Bronchial smooth muscle cell (primary cell): ENCODE measurements around the gene KCNA5. TPM values are rescaled to one million over a fixed set of nuclear protein-coding genes. Genes with fewer than 3 reads are reported as not detected.

Source experiments
- total RNA-seq: library from RNA; depleted of rRNA; stranded (reverse); fragments of >200 nt; gene quantifications from 2 replicates; pipeline ENCODE4 v1.2.1, GENCODE V29; 2014

The KCNA5 gene
- total RNA-seq, result not detected in 2 replicates

DNA sequence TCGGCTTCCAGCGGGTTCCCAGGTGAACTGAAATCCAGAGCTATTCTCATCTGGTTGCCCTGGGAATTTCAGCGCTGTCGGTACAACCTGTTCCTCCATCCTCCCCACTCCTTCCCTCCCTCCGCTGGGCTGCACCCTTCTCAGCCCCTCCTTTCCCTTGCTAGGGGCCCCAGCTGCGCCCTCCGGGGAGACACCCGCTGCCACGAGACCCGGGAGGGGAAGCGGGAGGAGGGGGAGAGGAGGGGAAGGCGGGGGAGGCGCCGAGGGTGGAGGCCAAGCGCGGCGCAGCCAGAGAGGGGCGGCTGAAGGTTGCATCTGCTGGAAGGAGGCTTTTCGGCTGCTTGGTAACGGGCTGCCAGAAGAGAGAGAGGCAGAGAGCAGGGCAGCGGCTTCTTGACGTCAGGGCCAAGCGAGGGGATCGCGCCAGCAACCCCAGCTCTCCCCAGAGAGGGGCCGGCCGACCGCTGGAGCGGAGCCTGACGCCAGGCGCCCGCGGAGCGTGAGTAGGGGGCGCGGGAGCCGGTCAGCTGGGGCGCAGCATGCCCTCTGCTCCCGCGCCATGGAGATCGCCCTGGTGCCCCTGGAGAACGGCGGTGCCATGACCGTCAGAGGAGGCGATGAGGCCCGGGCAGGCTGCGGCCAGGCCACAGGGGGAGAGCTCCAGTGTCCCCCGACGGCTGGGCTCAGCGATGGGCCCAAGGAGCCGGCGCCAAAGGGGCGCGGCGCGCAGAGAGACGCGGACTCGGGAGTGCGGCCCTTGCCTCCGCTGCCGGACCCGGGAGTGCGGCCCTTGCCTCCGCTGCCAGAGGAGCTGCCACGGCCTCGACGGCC lies at the start of gene KCNA5:
Gene KCNA5 (plus strand): TSS at position 291 of the 831 bp plus-strand sequence. CDS start 269 bp downstream, at position 560.

Other genes starting within 250 kb of the KCNA5 start
- gene KCNA1, start 134.0 kb upstream of the KCNA5 start, total RNA-seq, result under 0.01 TPM in 1 of 2 replicates, not detected in the other